Sigmoid colon (tissue), 7 donors: Measurements from ENCODE around the gene NUDT17. TPM values are rescaled to one million over a fixed set of nuclear protein-coding genes. Genes with fewer than 3 reads are reported as not detected.

Experiments used
- DNase-seq: peaks from one replicate; pipeline ENCODE4 v3.0.0-alpha.2; 2019
- H3K27ac ChIP-seq, 4 donors: fragments of 200-600 bp; sonication (generic); one replicate each; pipeline ENCODE4 v1.5.1; 2016 to 2019; ENCODE audit warnings: mild to moderate bottlenecking in 1 of 4
- H3K27me3 ChIP-seq, 3 donors: fragments of 200-600 bp; sonication (generic); one replicate each; pipeline ENCODE4 v1.5.1; 2019; ENCODE audit warnings: mild to moderate bottlenecking in 1 of 3
- H3K36me3 ChIP-seq, 4 donors: fragments of 200-600 bp; sonication (generic); one replicate each; pipeline ENCODE4 v1.5.1; 2016 to 2019
- H3K4me1 ChIP-seq, 4 donors: fragments of 200-600 bp; sonication (generic); one replicate each; pipeline ENCODE4 v1.5.1; 2017 to 2019
- H3K4me3 ChIP-seq, 4 donors: fragments of 200-600 bp; sonication (generic); one replicate each; pipeline ENCODE4 v1.5.1; 2017 to 2019; ENCODE audit warnings: mild to moderate bottlenecking in 2 of 4, moderate library complexity in 1 of 4
- H3K9me3 ChIP-seq, 4 donors: fragments of 200-600 bp in 3 of 4; sonication (generic) in 3 of 4; one replicate each; pipeline versions ENCODE4 v1.5.1 to v1.6.1; 2013 to 2019
- EP300 ChIP-seq, 4 donors: sonication (generic); formaldehyde crosslinking; IDR thresholded peaks; one replicate each; pipeline ENCODE4 v1.6.1; 2017; ENCODE audit warnings: antibody characterized with exemption in 4 of 4
- POLR2A ChIP-seq, 2 donors: fragments of 450-650 bp; IDR thresholded peaks; one replicate each; pipeline ENCODE4 v1.6.1; 2016; ENCODE audit warnings: antibody characterized with exemption in 2 of 2, mild to moderate bottlenecking in 2 of 2, moderate library complexity in 2 of 2
- POLR2AphosphoS5 ChIP-seq, 4 donors: sonication (generic); formaldehyde crosslinking; IDR thresholded peaks; one replicate each; pipeline ENCODE4 v1.6.1; 2017; ENCODE audit warnings: antibody characterized with exemption in 4 of 4
- WGBS, 2 donors: extraction: QIAGEN DNeasy Blood & Tissue Kit; methylation state at CpG; one replicate each; pipeline ENCODE4 v1.1.7; 2013; 5-methylcytosine and 5-hydroxymethylcytosine counted together
- intact Hi-C: fragments of 100-400 bp; cut with DNase I; formaldehyde crosslinking; loops from one replicate; pipeline ENCODE4 v1.15.1; 2023
- polyA plus RNA-seq, 3 donors: library from polyadenylated mRNA; stranded (reverse); fragments of 200-250 nt; gene quantifications; one replicate each; pipeline ENCODE4 v1.2.3, GENCODE V29; 2013
- total RNA-seq, 4 donors: library from RNA; depleted of rRNA; stranded (reverse); fragments of >200 nt; gene quantifications; one replicate each; pipeline ENCODE4 v1.1.0, GENCODE V29; 2016
- TF ChIP-seq, protein P1 (sequence below), 4 experiments: fragments of 450-650 bp in 3 of 4; fragments of 200-600 bp in 1 of 4; IDR thresholded peaks; one replicate each; pipeline ENCODE4 v1.5.1; 2016 to 2019; ENCODE audit warnings: antibody characterized with exemption in 4 of 4, mild to moderate bottlenecking in 3 of 4, moderate library complexity in 2 of 4
- donor health status: healthy with polysubstance abuse.
- donor health status: Bipolar disorder and iron deficiency.
- donor health status: healthy.

The NUDT17 gene, protein sequence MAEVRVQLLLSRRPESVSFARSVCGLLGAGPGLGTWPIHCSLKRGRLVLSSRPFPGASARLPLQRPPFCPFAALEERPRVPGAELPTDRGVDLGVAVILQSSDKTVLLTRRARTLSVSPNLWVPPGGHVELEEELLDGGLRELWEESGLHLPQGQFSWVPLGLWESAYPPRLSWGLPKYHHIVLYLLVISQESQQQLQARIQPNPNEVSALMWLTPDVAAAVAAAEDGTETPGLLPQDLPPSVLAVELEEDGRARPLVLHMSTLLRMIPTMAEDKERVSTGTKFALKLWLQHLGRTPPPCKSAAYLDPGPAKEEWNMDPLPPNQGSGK
- 1 to 10 TPM; 1.6 to 9.1 (median 2.8) TPM for total RNA-seq
- 1 to 10 TPM in 2 of 3 donors, not detected in 1; 1.2 to 2.0 TPM for polyA plus RNA-seq

DNA sequence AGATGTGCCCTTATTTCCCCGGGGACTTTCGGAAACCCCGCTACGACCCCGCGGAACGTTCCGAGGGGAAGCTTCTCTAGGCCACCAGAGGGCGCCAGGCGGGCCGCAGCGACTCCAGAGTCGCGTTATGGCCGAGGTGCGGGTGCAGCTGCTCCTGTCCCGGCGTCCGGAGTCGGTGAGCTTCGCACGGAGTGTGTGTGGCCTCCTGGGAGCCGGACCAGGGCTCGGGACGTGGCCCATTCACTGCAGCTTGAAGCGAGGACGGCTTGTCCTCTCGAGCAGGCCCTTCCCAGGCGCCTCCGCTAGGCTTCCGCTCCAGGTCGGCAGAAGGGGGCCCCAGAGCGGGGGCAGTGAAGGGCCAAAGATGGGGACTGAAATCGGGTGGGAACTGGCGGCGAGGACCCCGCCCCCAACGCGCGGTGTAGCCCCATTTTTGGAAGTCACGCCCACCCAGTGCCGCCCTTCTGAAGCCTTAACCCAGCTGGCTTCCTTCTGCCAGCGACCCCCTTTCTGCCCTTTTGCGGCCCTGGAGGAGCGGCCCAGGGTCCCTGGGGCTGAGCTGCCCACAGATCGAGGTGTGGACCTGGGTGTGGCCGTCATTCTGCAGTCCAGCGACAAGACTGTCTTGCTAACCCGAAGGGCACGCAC lies at the start of gene NUDT17:
Gene NUDT17 (plus strand): TSS at position 117 of the 648 bp plus-strand sequence. CDS start 11 bp downstream, at position 128.
- no peaks in the 10 kb centered on the region for H3K9me3 ChIP-seq
- TF ChIP-seq, protein P1, sequence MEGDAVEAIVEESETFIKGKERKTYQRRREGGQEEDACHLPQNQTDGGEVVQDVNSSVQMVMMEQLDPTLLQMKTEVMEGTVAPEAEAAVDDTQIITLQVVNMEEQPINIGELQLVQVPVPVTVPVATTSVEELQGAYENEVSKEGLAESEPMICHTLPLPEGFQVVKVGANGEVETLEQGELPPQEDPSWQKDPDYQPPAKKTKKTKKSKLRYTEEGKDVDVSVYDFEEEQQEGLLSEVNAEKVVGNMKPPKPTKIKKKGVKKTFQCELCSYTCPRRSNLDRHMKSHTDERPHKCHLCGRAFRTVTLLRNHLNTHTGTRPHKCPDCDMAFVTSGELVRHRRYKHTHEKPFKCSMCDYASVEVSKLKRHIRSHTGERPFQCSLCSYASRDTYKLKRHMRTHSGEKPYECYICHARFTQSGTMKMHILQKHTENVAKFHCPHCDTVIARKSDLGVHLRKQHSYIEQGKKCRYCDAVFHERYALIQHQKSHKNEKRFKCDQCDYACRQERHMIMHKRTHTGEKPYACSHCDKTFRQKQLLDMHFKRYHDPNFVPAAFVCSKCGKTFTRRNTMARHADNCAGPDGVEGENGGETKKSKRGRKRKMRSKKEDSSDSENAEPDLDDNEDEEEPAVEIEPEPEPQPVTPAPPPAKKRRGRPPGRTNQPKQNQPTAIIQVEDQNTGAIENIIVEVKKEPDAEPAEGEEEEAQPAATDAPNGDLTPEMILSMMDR (IDR thresholded peaks at IDR 0.05): peak; percentile 79 to 91 (median 86)
- TF ChIP-seq EP300 (IDR thresholded peaks at IDR 0.05) (no peak), POLR2A (IDR thresholded peaks at IDR 0.05) (peak in 1 of 2 donors; percentile 16), POLR2AphosphoS5 (IDR thresholded peaks at IDR 0.05) (peak; percentile 9 to 70 (median 40))
- H3K4me1 ChIP-seq: peaks cover 0 to 14% (median 13%) of the 10 kb centered on the region in 4 donors
- peaks cover 17 to 51% (median 21%) of the 10 kb centered on the region in 4 donors for H3K36me3 ChIP-seq
- peak within 1 kb of the TSS; percentile 33 to 61 (median 54) for H3K4me3 ChIP-seq
- intact Hi-C loops: loop anchor here (2.0 to 10.0 kb wide), 3 partner anchors 61 to 167 kb away; partner anchors contain the start of gene ITGA10
- DNase-seq: peak; percentile 90
- 1% methylated on average over 50 of the region's 50 CpGs for WGBS, 2 donors
- H3K27ac ChIP-seq: peak within 1 kb of the TSS; percentile 75 to 85 (median 79)
- no peaks in the 10 kb centered on the region for H3K27me3 ChIP-seq

DNA sequence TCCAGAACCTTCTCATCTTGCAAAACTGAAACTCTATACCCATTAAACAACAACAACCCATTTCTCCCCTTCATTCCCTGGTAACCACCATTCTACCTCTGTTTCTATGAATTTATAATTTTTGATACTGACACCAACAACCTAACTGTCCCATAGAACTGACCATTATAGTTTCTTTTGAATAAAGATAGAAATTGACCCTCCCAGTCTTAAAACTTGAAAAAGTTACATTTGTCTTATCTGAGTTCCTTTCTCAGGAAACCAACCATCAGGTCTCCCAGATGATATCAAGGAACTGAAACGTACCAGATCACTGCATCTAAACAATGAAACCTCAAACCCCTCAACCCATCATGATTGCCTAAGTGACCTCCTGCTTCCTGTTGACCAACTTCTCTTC lies 48.7 kb upstream of the NUDT17 start:
- 39 to 89% methylated on average over 1 of the region's 1 CpG for WGBS, 2 donors
- intact Hi-C loops: no loop called here
- Histone ChIP-seq H3K36me3 (peaks cover 0 to 4% (median 0%) of the 10 kb centered on the region in 4 donors), H3K27me3 (no peaks in the 10 kb centered on the region), H3K27ac (no peak overlapping the region), H3K4me1 (peaks cover 0 to 8% (median under 1%) of the 10 kb centered on the region in 4 donors), H3K9me3 (no peaks in the 10 kb centered on the region), H3K4me3 (no peak overlapping the region)
- TF ChIP-seq POLR2A (IDR thresholded peaks at IDR 0.05): no peak
- no peak for TF ChIP-seq EP300 (IDR thresholded peaks at IDR 0.05)
- TF ChIP-seq POLR2AphosphoS5 (IDR thresholded peaks at IDR 0.05): no peak
- TF ChIP-seq, protein P1 (IDR thresholded peaks at IDR 0.05): no peak
- DNase-seq: no peak

DNA sequence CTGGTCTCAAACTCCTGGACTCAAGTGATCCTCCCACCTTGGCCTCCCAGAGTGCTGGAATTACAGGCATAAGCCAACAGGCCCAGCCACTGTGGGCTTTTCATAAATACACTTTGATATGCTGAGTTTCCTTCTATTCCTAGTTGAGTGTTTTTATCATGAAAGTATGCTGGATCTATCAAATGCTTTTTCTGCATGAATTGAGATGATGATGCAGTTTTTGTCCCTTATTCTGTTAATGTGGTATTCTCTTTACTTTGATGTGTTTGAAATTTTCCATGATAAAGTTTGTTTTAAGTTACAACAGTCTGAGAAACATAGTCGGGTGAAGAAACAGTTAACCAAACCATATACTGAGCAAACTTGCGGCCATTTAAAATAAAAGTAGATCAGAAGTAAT lies 45.6 kb upstream of the NUDT17 start:
- 82 to 89% methylated on average over 2 of the region's 2 CpGs for WGBS, 2 donors
- Histone ChIP-seq H3K4me1 (peaks cover 0 to 31% (median 25%) of the 10 kb centered on the region in 4 donors), H3K36me3 (no peaks in the 10 kb centered on the region), H3K4me3 (no peak overlapping the region), H3K27ac (no peak overlapping the region), H3K9me3 (no peaks in the 10 kb centered on the region), H3K27me3 (no peaks in the 10 kb centered on the region)
- intact Hi-C loops: no loop called here
- no peak for DNase-seq
- TF ChIP-seq POLR2AphosphoS5 (IDR thresholded peaks at IDR 0.05) (no peak), EP300 (IDR thresholded peaks at IDR 0.05) (no peak), POLR2A (IDR thresholded peaks at IDR 0.05) (no peak)
- TF ChIP-seq, protein P1 (IDR thresholded peaks at IDR 0.05): no peak

DNA sequence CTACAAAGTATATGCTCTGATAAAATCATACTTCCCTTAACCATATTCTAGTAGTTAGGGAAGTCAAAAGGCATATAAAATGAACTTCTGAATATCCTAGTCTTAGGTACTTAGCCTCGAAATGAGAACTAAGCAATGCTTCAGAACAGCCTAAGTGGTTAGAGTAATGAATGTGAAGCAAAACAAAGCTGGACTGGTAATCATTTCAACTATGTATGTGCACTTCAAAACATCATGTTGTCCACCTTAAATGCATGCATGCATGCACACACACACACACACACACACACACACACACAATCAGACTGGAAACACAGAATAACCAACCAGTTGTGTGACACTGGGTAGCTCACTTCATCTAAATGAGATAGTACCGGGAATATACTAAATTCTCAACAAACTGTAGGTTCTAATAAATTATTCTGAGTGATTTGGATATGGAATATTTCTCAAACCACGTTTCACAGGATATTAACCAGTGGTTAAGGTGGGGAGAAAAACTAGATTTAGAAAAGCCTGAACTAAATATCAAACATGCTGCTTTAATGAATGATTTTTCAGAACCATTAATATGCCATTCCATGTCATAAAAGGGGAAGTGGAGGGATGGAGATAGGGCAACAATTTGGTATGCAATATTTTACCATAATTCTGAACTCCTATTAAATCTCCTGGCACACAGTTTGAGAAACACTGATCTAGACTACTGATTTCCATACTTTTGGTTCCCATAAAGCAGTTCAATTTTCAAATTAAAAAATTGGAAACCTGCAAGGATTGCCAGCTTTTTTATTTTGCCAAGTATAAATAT lies 41.0 kb upstream of the NUDT17 start:
- H3K27ac ChIP-seq: no peak overlapping the region
- H3K4me3 ChIP-seq: no peak overlapping the region
- H3K9me3 ChIP-seq: no peaks in the 10 kb centered on the region
- intact Hi-C loops: no loop called here
- H3K27me3 ChIP-seq: no peaks in the 10 kb centered on the region
- H3K36me3 ChIP-seq: no peaks in the 10 kb centered on the region
- TF ChIP-seq EP300 (IDR thresholded peaks at IDR 0.05) (no peak), POLR2AphosphoS5 (IDR thresholded peaks at IDR 0.05) (no peak), POLR2A (IDR thresholded peaks at IDR 0.05) (no peak)
- TF ChIP-seq, protein P1 (IDR thresholded peaks at IDR 0.05): no peak
- no peak for DNase-seq
- WGBS, 2 donors: 55 to 66% methylated on average over 3 of the region's 3 CpGs
- peaks cover 0 to 47% (median 27%) of the 10 kb centered on the region in 4 donors for H3K4me1 ChIP-seq
